Loucy (cell line): ENCODE results near the gene ADGRB3.

ENCODE experiments used
- EZH2phosphoT487 ChIP-seq: fragments of 200-600 bp; IDR thresholded peaks from 2 replicates; pipeline ENCODE4 v1.6.1; 2018; ENCODE audit warnings: antibody characterized with exemption, mild to moderate bottlenecking, moderate library complexity, borderline replicate concordance
- TF ChIP-seq, protein P1 (sequence below): fragments of 200-600 bp; sonication (generic); conservative IDR thresholded peaks from 2 replicates; pipeline ENCODE4 v1.5.1; 2014; ENCODE audit warnings: mild to moderate bottlenecking, antibody characterized with exemption, low read length

DNA sequence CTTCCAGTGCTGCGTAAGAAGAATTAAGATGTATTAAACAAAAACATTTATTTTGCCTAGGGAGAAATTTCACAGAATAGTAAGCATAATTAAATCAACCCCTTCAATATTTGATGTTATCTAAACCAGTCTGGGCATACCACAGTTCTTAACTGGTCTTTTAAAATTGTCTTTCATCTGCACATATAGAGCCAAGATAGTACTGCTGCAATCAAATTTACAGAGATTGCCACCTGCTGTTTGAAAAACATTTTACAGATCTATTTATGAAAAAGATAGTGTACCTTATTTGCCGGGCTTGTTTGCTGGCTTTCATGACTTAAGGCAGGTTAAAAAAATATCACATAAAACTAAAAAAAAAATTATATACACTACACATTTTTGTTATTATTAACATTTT, 323.2 kb downstream of the ADGRB3 start:
- TF ChIP-seq, protein P1, sequence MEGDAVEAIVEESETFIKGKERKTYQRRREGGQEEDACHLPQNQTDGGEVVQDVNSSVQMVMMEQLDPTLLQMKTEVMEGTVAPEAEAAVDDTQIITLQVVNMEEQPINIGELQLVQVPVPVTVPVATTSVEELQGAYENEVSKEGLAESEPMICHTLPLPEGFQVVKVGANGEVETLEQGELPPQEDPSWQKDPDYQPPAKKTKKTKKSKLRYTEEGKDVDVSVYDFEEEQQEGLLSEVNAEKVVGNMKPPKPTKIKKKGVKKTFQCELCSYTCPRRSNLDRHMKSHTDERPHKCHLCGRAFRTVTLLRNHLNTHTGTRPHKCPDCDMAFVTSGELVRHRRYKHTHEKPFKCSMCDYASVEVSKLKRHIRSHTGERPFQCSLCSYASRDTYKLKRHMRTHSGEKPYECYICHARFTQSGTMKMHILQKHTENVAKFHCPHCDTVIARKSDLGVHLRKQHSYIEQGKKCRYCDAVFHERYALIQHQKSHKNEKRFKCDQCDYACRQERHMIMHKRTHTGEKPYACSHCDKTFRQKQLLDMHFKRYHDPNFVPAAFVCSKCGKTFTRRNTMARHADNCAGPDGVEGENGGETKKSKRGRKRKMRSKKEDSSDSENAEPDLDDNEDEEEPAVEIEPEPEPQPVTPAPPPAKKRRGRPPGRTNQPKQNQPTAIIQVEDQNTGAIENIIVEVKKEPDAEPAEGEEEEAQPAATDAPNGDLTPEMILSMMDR, result no peak
- TF ChIP-seq EZH2phosphoT487, result no peak
